Esophagus muscularis mucosa (tissue), 4 donors: Measurements from ENCODE around the gene TRAPPC2L. TPM values are rescaled to one million over a fixed set of nuclear protein-coding genes. Genes with fewer than 3 reads are reported as not detected.

Experiments
- DNase-seq: peaks from one replicate; pipeline ENCODE4 v3.0.0-alpha.2; 2017; ENCODE audit errors: extremely low spot score
- H3K27ac ChIP-seq, 4 donors: fragments of 200-600 bp; sonication (generic); replicated peaks in 1 of 4; 1 replicate in 3 of 4; 2 replicates in 1 of 4; pipeline ENCODE4 v1.5.1; 2016 to 2019; ENCODE audit warnings: mild to moderate bottlenecking in 1 of 4
- H3K27me3 ChIP-seq, 4 donors: fragments of 200-600 bp; sonication (generic); one replicate each; pipeline versions ENCODE4 v1.5.1 to v1.6.0; 2016 to 2019
- H3K36me3 ChIP-seq, 4 donors: fragments of 200-600 bp; sonication (generic); one replicate each; pipeline ENCODE4 v1.5.1; 2016 to 2019
- H3K4me1 ChIP-seq, 4 donors: fragments of 200-600 bp; sonication (generic); one replicate each; pipeline ENCODE4 v1.5.1; 2016 to 2019
- H3K4me3 ChIP-seq, 4 donors: fragments of 200-600 bp; sonication (generic); 1 replicate in 2 of 4; 2 replicates in 2 of 4; pipeline ENCODE4 v1.5.1; 2016 to 2019; ENCODE audit warnings: mild to moderate bottlenecking in 4 of 4, moderate library complexity in 1 of 4
- H3K9me3 ChIP-seq, 4 donors: fragments of 200-600 bp; sonication (generic); 1 replicate in 3 of 4; 2 replicates in 1 of 4; pipeline ENCODE4 v1.5.1; 2016 to 2019
- CTCF ChIP-seq, 3 experiments: fragments of 200-600 bp in 2 of 3; fragments of 450-650 bp in 1 of 3; sonication (generic) in 2 of 3; IDR thresholded peaks; one replicate each; pipeline ENCODE4 v1.5.1; 2017 to 2019; ENCODE audit warnings: antibody characterized with exemption in 3 of 3, mild to moderate bottlenecking in 2 of 3, moderate library complexity in 1 of 3
- EP300 ChIP-seq: sonication (generic); formaldehyde crosslinking; IDR thresholded peaks from one replicate; pipeline ENCODE4 v1.6.1; 2017; ENCODE audit warnings: antibody characterized with exemption
- POLR2A ChIP-seq: fragments of 450-650 bp; IDR thresholded peaks from one replicate; pipeline ENCODE4 v1.6.1; 2017; ENCODE audit warnings: antibody characterized with exemption, moderate library complexity, mild to moderate bottlenecking, low read depth
- POLR2AphosphoS5 ChIP-seq, 2 donors: sonication (generic); formaldehyde crosslinking; IDR thresholded peaks; one replicate each; pipeline ENCODE4 v1.6.1; 2017; ENCODE audit warnings: antibody characterized with exemption in 2 of 2
- WGBS: methylation state at CpG from one replicate; pipeline ENCODE4 v1.1.5; 2018; 5-methylcytosine and 5-hydroxymethylcytosine counted together
- intact Hi-C: fragments of 100-400 bp; cut with DNase I; formaldehyde crosslinking; loops from one replicate; pipeline ENCODE4 v1.15.1; 2023
- total RNA-seq, 4 donors: library from RNA; depleted of rRNA; stranded (reverse); fragments of >200 nt; gene quantifications; one replicate each; pipeline versions ENCODE4 v1.1.0 to v1.2.1, GENCODE V29; 2016

TRAPPC2L gene
- total RNA-seq, 4 donors from 2014 or later = 22.9 to 35.8 (median 29.6) TPM

DNA sequence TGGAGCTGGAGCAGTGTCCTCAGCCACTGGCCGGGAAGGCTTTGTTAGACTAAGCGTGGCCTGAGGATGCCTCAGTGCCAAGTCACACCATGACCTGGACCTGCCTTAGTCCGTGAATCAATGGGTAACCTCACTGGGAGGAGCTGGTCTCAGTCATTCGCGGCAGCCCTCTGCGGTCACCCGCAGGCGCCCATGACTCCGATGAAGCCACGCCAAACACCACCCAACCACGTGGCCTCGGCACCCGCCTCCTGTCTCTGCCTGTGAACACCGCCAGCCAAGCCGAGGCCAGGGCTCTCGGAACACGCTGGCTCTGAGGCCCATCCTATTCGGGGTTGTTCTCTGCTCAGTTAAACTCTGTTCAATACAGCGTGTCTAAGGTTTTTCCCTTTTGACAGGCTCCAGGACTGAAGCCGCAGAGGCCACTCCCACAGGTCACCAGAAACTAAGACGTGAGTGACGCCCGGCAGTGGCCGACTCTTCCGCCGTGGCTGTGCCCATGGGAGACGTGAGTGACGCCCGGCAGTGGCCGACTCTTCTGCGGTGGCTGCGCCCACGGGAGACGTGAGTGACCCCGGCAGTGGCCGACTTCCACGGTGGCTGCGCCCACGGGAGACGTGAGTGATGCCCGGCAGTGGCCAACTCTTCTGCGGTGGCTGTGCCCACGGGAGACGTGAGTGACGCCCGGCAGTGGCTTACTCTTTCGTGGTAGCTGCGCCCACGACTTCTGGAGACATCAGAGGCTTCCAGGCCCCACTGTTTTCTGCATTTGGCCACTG lies 26.4 kb downstream of the TRAPPC2L start:
- DNase-seq = no peak
- intact Hi-C loops = no loop called here
- WGBS = 90% methylated on average over 44 of the region's 49 CpGs
- Histone ChIP-seq H3K4me1 (peaks cover 33 to 41% (median 35%) of the 10 kb centered on the region in 4 donors), H3K9me3 (no peaks in the 10 kb centered on the region), H3K36me3 (peaks cover 0 to 75% (median 28%) of the 10 kb centered on the region in 4 donors), H3K27ac (no peak overlapping the region), H3K27me3 (peaks cover 0 to 61% (median 0%) of the 10 kb centered on the region in 4 donors), H3K4me3 (no peak overlapping the region)
- no peak for TF ChIP-seq POLR2AphosphoS5 (IDR thresholded peaks at IDR 0.05)
- no peak for TF ChIP-seq EP300
- TF ChIP-seq CTCF (IDR thresholded peaks at IDR 0.05) = no peak
- TF ChIP-seq POLR2A = no peak

DNA sequence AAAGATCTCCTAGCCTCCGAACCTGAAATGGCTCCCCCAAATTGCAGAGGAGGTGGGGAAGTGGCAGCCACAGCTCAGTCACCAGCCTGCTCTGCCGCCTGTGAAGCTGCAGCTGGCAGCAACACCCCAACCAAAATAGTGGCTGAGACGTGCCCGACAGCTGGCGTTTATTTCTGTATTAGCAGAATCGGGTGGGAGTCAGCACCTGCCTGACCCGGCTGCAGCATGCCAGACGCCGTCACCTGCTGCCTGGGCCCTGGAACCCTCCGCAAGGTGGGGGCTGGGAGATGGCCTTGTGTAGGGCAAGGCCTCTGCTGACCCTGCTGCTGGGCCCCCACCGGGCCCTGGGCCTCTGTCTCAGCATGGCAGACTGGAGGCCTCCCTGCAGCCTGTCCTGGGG lies 27.0 kb downstream of the TRAPPC2L start:
- TF ChIP-seq CTCF (IDR thresholded peaks at IDR 0.05) (no peak), POLR2AphosphoS5 (IDR thresholded peaks at IDR 0.05) (no peak), POLR2A (no peak), EP300 (no peak)
- H3K4me3 ChIP-seq = no peak overlapping the region
- no peak overlapping the region for H3K27ac ChIP-seq
- H3K36me3 ChIP-seq = peaks cover 0 to 68% (median 24%) of the 10 kb centered on the region in 4 donors
- intact Hi-C loops = no loop called here
- no peak for DNase-seq
- 86% methylated on average over 1 of the region's 11 CpGs for WGBS
- H3K4me1 ChIP-seq = peaks cover 33 to 46% (median 35%) of the 10 kb centered on the region in 4 donors
- no peaks in the 10 kb centered on the region for H3K9me3 ChIP-seq
- H3K27me3 ChIP-seq = peaks cover 0 to 57% (median 0%) of the 10 kb centered on the region in 4 donors

DNA sequence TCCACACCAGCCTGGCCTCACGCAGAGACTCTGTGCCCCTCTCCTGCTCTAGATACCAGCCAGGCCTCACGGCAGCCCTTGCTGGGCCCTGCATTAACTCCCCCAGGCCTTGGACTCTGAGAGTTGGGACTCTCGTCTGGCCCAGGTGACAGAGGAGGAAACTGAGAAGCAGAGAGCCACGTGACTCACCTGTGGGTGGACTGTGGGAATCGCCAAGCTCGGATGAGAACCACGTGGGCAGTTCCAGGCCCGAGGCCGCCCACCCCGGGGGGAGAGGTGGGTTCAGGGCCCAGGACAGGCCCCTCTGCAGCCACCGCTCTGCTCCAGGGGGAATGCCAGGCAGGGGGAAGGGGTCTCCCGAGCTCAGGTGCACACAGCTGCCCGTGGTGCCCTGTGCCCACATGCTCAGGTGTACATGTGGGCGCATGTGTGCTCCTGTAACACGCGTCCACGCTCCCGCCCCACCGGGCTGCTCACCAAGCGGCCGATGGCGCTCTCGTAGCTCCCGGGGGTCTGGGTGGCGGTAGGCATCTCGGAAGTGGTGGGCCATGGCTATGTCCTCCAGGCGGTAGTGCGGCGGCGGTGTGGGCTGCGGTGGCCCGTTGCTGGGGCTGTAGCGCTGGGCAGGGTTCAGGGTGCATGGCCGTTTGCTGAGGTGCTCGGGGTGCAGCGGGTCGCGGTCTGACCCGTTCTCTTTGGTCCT lies 27.8 kb downstream of the TRAPPC2L start:
- Histone ChIP-seq H3K9me3 (no peaks in the 10 kb centered on the region), H3K27ac (no peak overlapping the region), H3K4me1 (peaks cover 33 to 46% (median 35%) of the 10 kb centered on the region in 4 donors), H3K36me3 (peaks cover 0 to 64% (median 24%) of the 10 kb centered on the region in 4 donors), H3K27me3 (peaks cover 0 to 49% (median 0%) of the 10 kb centered on the region in 4 donors), H3K4me3 (no peak overlapping the region)
- WGBS = 93% methylated on average over 32 of the region's 39 CpGs
- intact Hi-C loops = no loop called here
- TF ChIP-seq EP300 = no peak
- TF ChIP-seq CTCF (IDR thresholded peaks at IDR 0.05) = no peak
- TF ChIP-seq POLR2A = no peak
- no peak for TF ChIP-seq POLR2AphosphoS5 (IDR thresholded peaks at IDR 0.05)
- DNase-seq = no peak

- Histone ChIP-seq H3K4me1 (peaks cover 31 to 44% (median 35%) of the 10 kb centered on the region in 4 donors), H3K4me3 (no peak overlapping the region), H3K9me3 (no peaks in the 10 kb centered on the region), H3K36me3 (peaks cover 0 to 64% (median 26%) of the 10 kb centered on the region in 4 donors), H3K27ac (no peak overlapping the region), H3K27me3 (peaks cover 0 to 40% (median 0%) of the 10 kb centered on the region in 4 donors)
- TF ChIP-seq POLR2AphosphoS5 (IDR thresholded peaks at IDR 0.05) (no peak), CTCF (IDR thresholded peaks at IDR 0.05) (no peak), POLR2A (no peak), EP300 (no peak)
- no peak for DNase-seq
- intact Hi-C loops = no loop called here
- WGBS = 92% methylated on average over 22 of the region's 28 CpGs
These were observed 28.9 kb downstream of the TRAPPC2L start for GRCh38 chr16:88885693-88886280.
